ENCODE results near the gene ARHGEF1.

ARHGEF1 gene

GRCh38 chr19:41928754-41929535 is 46.0 kb downstream of the ARHGEF1 start (continued):
- no peak for TF ChIP-seq ZNF664 (tag by site-specific recombination; IDR thresholded peaks at IDR 0.05)
- peak; percentile 72 for TF ChIP-seq ZBTB17 (tag by site-specific recombination; IDR thresholded peaks at IDR 0.05)
- no peak for TF ChIP-seq MYNN (tag by site-specific recombination; IDR thresholded peaks at IDR 0.05; ENCODE audit: borderline replicate concordance)
- 0 out of 2 replicates have a peak, but pooled peaks have one; percentile 51 for TF ChIP-seq ZFP69B (tag by site-specific recombination; IDR thresholded peaks at IDR 0.05)
- no peak; the same call in 1 of the 2 replicates for TF ChIP-seq ZNF146 (tag by site-specific recombination; IDR thresholded peaks at IDR 0.05)
- TF ChIP-seq ZNF362 (tag by site-specific recombination; IDR thresholded peaks at IDR 0.05): no peak
- TF ChIP-seq BCL11B (tag by site-specific recombination; IDR thresholded peaks at IDR 0.05; ENCODE audit: low read depth): no peak
- no peak for TF ChIP-seq ZNF341 (tag by site-specific recombination; IDR thresholded peaks at IDR 0.05; ENCODE audit: low read depth)
- TF ChIP-seq ZNF133 (tag by site-specific recombination; IDR thresholded peaks at IDR 0.05): peak; percentile 40; the same call in 1 of the 2 replicates
- peak; percentile 65; the same call in 1 of the 2 replicates for TF ChIP-seq ZBTB10 (tag by site-specific recombination; IDR thresholded peaks at IDR 0.05)
- 0 out of 2 replicates have a peak, but pooled peaks have one; percentile 26 for TF ChIP-seq ZNF112 (tag by site-specific recombination; IDR thresholded peaks at IDR 0.05)
- no peak; the same call in 1 of the 2 replicates for TF ChIP-seq ZNF148 (tag by site-specific recombination; IDR thresholded peaks at IDR 0.05; ENCODE audit: borderline replicate concordance)
- peak; percentile 31; the same call in 1 of the 2 replicates for TF ChIP-seq GLIS2 (tag by site-specific recombination; IDR thresholded peaks at IDR 0.05)
- TF ChIP-seq PRDM10 (tag by site-specific recombination; IDR thresholded peaks at IDR 0.05): 0 out of 2 replicates have a peak, but pooled peaks have one; percentile 38
- TF ChIP-seq ZNF366 (tag by site-specific recombination; conservative IDR thresholded peaks at IDR 0.05): 0 out of 2 replicates have a peak, but pooled peaks have one; percentile 24
- no peak for TF ChIP-seq ZNF521 (tag by site-specific recombination; IDR thresholded peaks at IDR 0.05)
- TF ChIP-seq KLF8 (tag by site-specific recombination; IDR thresholded peaks at IDR 0.05): peak; percentile 72
- TF ChIP-seq ZNF530 (tag by site-specific recombination; IDR thresholded peaks at IDR 0.05; ENCODE audit: low read depth): no peak
- TF ChIP-seq ZNF404 (tag by site-specific recombination; IDR thresholded peaks at IDR 0.05): no peak
- peak; percentile 63; the same call in 1 of the 2 replicates for TF ChIP-seq SP7 (tag by site-specific recombination; IDR thresholded peaks at IDR 0.05)
- TF ChIP-seq ZNF239 (tag by site-specific recombination; IDR thresholded peaks at IDR 0.05): peak; percentile 71; the same call in 1 of the 2 replicates
- peak; percentile 83 for TF ChIP-seq ZBTB11 (tag by site-specific recombination; conservative IDR thresholded peaks at IDR 0.05; ENCODE audit: low read depth)
